HepG2 (cell line): ENCODE measurements around the gene GRID1. TPM values are rescaled to one million over a fixed set of nuclear protein-coding genes. Genes with fewer than 3 reads are reported as not detected.

Experiments
- ATAC-seq: fragments of 200-7000 bp; cut with Tn5 transposase; 3 replicates; pipeline ENCODE4 v1.9.1; 2020; ENCODE audit warnings: mild to moderate bottlenecking, moderate library complexity
- BruUV-seq: library from RNA; stranded (reverse); fragments of 400-500 nt; replicated peaks from 2 replicates; lab custom pipeline; 2021; lab: Mats Ljungman, UMichigan
- CTCF ChIA-PET: fragments of 300-600 bp; formaldehyde crosslinking; extraction: SDS; loops from one replicate; lab custom pipeline; 2021; ENCODE audit warnings: low total read pairs, inconsistent platforms, low intra/inter-chr PET ratio; lab: Yijun Ruan, JAX
- POLR2A ChIA-PET: fragments of 350-600 bp; sonication (Branson Sonifier 250); formaldehyde crosslinking; loops from one replicate; lab custom pipeline; 2020; ENCODE audit warnings: antibody characterized with exemption, inconsistent platforms; lab: Yijun Ruan, JAX
- DNase-seq: peaks from one replicate; pipeline ENCODE4 v3.0.0-alpha.2; 2015; ENCODE audit warnings: low spot score
- FAIRE-seq: peaks from 3 replicates; lab custom pipeline; 2011; peaks lifted over from hg19 to GRCh38; lab: Jason Lieb, UNC
- H2AFZ ChIP-seq: one replicate; pipeline ENCODE4 v1.6.1; 2011; ENCODE audit warnings: low read length, inconsistent platforms
- H3K27ac ChIP-seq: fragments of 300-600 bp; 3 replicates; pipeline ENCODE4 v1.8.0; 2011; ENCODE audit warnings: mixed run types, mild to moderate bottlenecking, mixed read lengths, low read length, inconsistent platforms; ENCODE audit not compliant: insufficient read depth; ENCODE audit errors: extremely low read length
- H3K27me3 ChIP-seq, 2 experiments: fragments of 200-600 bp in 1 of 2; 2 replicates in 1 of 2; 3 replicates in 1 of 2; pipeline versions ENCODE4 v1.6.0 to v1.8.0; 2011; ENCODE audit warnings: low read length in 2 of 2, mild to moderate bottlenecking in 2 of 2, moderate library complexity in 2 of 2, inconsistent platforms in 1 of 2; ENCODE audit not compliant: insufficient read depth in 2 of 2, control insufficient read depth in 1 of 2
- H3K36me3 ChIP-seq, 2 experiments: fragments of 200-600 bp in 1 of 2; replicated peaks in 1 of 2; 2 replicates in 1 of 2; 3 replicates in 1 of 2; pipeline versions ENCODE4 v1.5.1 to v1.8.0; 2011; ENCODE audit warnings: low read length in 2 of 2, inconsistent platforms in 1 of 2; ENCODE audit not compliant: insufficient read depth in 2 of 2, control insufficient read depth in 1 of 2
- H3K4me1 ChIP-seq: 2 replicates; pipeline ENCODE4 v1.5.1; 2012; ENCODE audit warnings: low read length, inconsistent platforms; ENCODE audit not compliant: insufficient read depth
- H3K4me2 ChIP-seq: 2 replicates; pipeline ENCODE4 v1.6.0; 2011; ENCODE audit warnings: low read depth, low read length, inconsistent platforms
- H3K4me3 ChIP-seq, 3 experiments: fragments of 200-600 bp in 1 of 3; sonication (generic), shearing (Covaris generic) in 1 of 3; replicated peaks in 1 of 3; 2 replicates each; pipeline ENCODE4 v1.5.1; 2011 to 2016; ENCODE audit warnings: low read length in 3 of 3, inconsistent platforms in 2 of 3, low read depth in 2 of 3, mild to moderate bottlenecking in 2 of 3, control low read depth in 1 of 3, mixed read lengths in 1 of 3; ENCODE audit not compliant: insufficient read depth in 1 of 3
- H3K79me2 ChIP-seq: one replicate; pipeline ENCODE4 v1.6.1; 2011; ENCODE audit warnings: low read length, inconsistent platforms; ENCODE audit not compliant: insufficient read depth
- H3K9ac ChIP-seq: 2 replicates; pipeline ENCODE4 v1.6.0; 2011; ENCODE audit warnings: mild to moderate bottlenecking, low read depth, low read length, inconsistent platforms; ENCODE audit not compliant: insufficient read depth
- H3K9me3 ChIP-seq: 2 replicates; pipeline ENCODE4 v1.5.1; 2012; ENCODE audit warnings: mild to moderate bottlenecking, low read length
- H4K20me1 ChIP-seq: 2 replicates; pipeline ENCODE4 v1.6.0; 2011; ENCODE audit warnings: inconsistent platforms, mild to moderate bottlenecking, low read length, moderate library complexity; ENCODE audit not compliant: insufficient read depth
- CAMTA2 ChIP-seq: sonication (generic); formaldehyde crosslinking; IDR thresholded peaks from 2 replicates; pipeline ENCODE4 v1.4.0; 2020; ENCODE audit warnings: mild to moderate bottlenecking, missing genetic modification reagents, borderline replicate concordance
- CEBPB ChIP-seq: IDR thresholded peaks from 2 replicates; pipeline ENCODE4 v1.6.1; 2011; ENCODE audit warnings: low read depth, low read length, improper control_type of control experiment, borderline replicate concordance
- CREB1 ChIP-seq, 2 experiments: fragments of 450-650 bp in 1 of 2; IDR thresholded peaks; 2 replicates each; pipeline ENCODE4 v1.6.1; 2016 to 2017; ENCODE audit warnings: control low read depth in 1 of 2, mild to moderate bottlenecking in 1 of 2, missing compliant biosample characterization in 1 of 2, missing genetic modification characterization in 1 of 2
- HNF4A ChIP-seq: sonication (generic); formaldehyde crosslinking; IDR thresholded peaks from 2 replicates; pipeline ENCODE4 v1.4.0; 2020; ENCODE audit warnings: missing genetic modification reagents
- HNF4G ChIP-seq, 2 experiments: sonication (generic) in 1 of 2; formaldehyde crosslinking in 1 of 2; IDR thresholded peaks; 2 replicates each; pipeline versions ENCODE4 v1.4.0 to v1.6.1; 2011 to 2020; ENCODE audit warnings: borderline replicate concordance in 2 of 2, low read depth in 2 of 2, mild to moderate bottlenecking in 2 of 2, low read length in 1 of 2, missing genetic modification reagents in 1 of 2, moderate library complexity in 1 of 2
- KDM6A ChIP-seq: IDR thresholded peaks from 2 replicates; pipeline ENCODE4 v1.6.1; 2016; ENCODE audit warnings: low read depth
- NCOA2 ChIP-seq: sonication (generic); formaldehyde crosslinking; IDR thresholded peaks from 2 replicates; pipeline ENCODE4 v1.8.0; 2022; ENCODE audit warnings: inconsistent platforms
- TEAD3 ChIP-seq: optimal IDR thresholded peaks from 2 replicates; pipeline ENCODE3; 2016; ENCODE audit warnings: borderline replicate concordance
- THYN1 ChIP-seq: sonication (generic); formaldehyde crosslinking; IDR thresholded peaks from 2 replicates; pipeline ENCODE4 v1.8.1; 2023; ENCODE audit warnings: low read depth, mild to moderate bottlenecking, moderate library complexity, missing genetic modification reagents, borderline replicate concordance
- ZNF260 ChIP-seq: sonication (generic); formaldehyde crosslinking; IDR thresholded peaks from 2 replicates; pipeline ENCODE4 v1.4.0; 2020; ENCODE audit warnings: missing genetic modification reagents, low read depth, mild to moderate bottlenecking, borderline replicate concordance
- ZNF570 ChIP-seq: sonication (generic); formaldehyde crosslinking; IDR thresholded peaks from 2 replicates; pipeline ENCODE4 v1.4.0; 2020; ENCODE audit warnings: mild to moderate bottlenecking, missing genetic modification reagents, borderline replicate concordance
- WGBS: methylation state at CpG from one replicate; pipeline ENCODE4 v1.1.6; 2017; ENCODE audit warnings: low lambda C conversion rate; 5-methylcytosine and 5-hydroxymethylcytosine counted together
- in situ Hi-C: cut with HindIII; loops from 2 replicates; pipeline ENCODE4 v1.10.0; 2017; ENCODE audit warnings: low pct_unique_long_range_greater_than_20kb; ENCODE audit not compliant: extremely low pct_ligation_motif_present
- intact Hi-C: fragments of 100-400 bp; cut with micrococcal nuclease; formaldehyde crosslinking; loops from one replicate; pipeline ENCODE4 v1.10.0; 2022; ENCODE audit not compliant: unreplicated experiment
- polyA plus RNA-seq, 8 experiments: library from polyadenylated mRNA; depleted of rRNA in 3 of 8; stranded (reverse) in 7 of 8; unstranded in 1 of 8; fragments of >200 nt; fragmentation: Illumina TruSeq in 4 of 8; extraction: Trizol in 4 of 8; gene quantifications; 2 replicates each; pipeline versions ENCODE4 v1.2.1 to v1.2.3, GENCODE V29; 2011 to 2016; ENCODE audit warnings: low read depth in 4 of 8, missing spikeins in 1 of 8, mixed read lengths in 1 of 8; ENCODE audit not compliant: insufficient read depth in 1 of 8
- total RNA-seq, 5 experiments: library from RNA; depleted of rRNA; stranded (reverse); fragments of >200 nt; fragmentation: Illumina TruSeq; extraction: Trizol; gene quantifications; 2 replicates each; pipeline ENCODE4 v1.2.3, GENCODE V29; 2016; ENCODE audit warnings: low read depth in 1 of 5
- TF ChIP-seq, protein P1 (sequence below): IDR thresholded peaks from 2 replicates; pipeline ENCODE4 v1.6.1; 2016; ENCODE audit warnings: missing biosample characterization, missing genetic modification reagents, low read depth
- TF ChIP-seq, protein P2 (sequence below): sonication (generic); formaldehyde crosslinking; IDR thresholded peaks from 2 replicates; pipeline ENCODE4 v1.5.0; 2020; ENCODE audit warnings: missing genetic modification reagents
- TF ChIP-seq, protein P3 (sequence below): sonication (generic); formaldehyde crosslinking; IDR thresholded peaks from 2 replicates; pipeline ENCODE4 v1.5.0; 2020; ENCODE audit warnings: missing genetic modification reagents

The GRID1 gene
- total and polyA plus RNA-seq, 2 of the 13 experiments (the other 11 are each of a cell fraction or from before 2014, with no cell fraction given), result 0.05 TPM; not detected in 1

DNA sequence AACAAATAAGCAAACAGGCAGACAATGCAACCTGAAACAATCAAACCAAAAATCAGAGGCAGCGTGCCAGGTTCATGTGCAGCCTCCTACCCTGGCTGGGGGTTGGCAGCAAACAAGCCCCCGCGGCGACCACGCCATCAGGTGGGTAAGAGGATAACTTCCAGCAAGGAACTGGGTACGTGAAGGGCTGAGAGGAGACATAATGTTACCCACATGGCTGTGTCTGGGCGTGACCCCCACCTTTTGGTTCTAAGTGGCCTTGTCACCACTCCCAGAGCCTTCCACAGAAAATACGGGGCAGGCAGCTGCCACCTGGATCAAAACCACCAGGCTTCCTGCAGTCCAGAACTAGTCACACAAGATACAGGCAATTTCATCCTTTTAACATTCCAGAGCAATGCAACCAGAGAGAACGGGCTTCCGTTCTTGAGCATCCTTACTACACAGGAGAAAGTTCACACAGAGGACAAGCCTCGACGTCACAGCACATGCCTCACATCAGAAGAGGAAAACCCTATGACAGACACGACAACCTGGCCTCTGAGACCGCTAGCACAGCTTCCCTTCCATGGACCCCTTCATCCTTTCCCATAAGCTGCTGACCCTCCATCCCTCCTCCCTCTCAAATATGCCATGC is 171.0 kb downstream of the GRID1 start:
- POLR2A ChIA-PET, result no interaction called here
- H3K36me3 ChIP-seq, result no peaks in the 10 kb centered on the region
- BruUV-seq, result no TSS peak
- no peak overlapping the region for H3K27ac ChIP-seq
- peaks cover 3 to 34% of the 10 kb centered on the region in 2 experiments; a peak in 3 of 5 replicates for H3K27me3 ChIP-seq
- H4K20me1 ChIP-seq, result no peaks in the 10 kb centered on the region
- TF ChIP-seq THYN1 (CRISPR knock-in tag), result no peak
- 0 out of 2 replicates have a peak, but pooled peaks have one; percentile 14 for TF ChIP-seq CREB1 (IDR thresholded peaks at IDR 0.05)
- no peak for TF ChIP-seq CREB1 (CRISPR knock-in tag; IDR thresholded peaks at IDR 0.05)
- H3K79me2 ChIP-seq, result no peaks in the 10 kb centered on the region
- FAIRE-seq, result no peak
- in situ Hi-C loops (no loop called here), intact Hi-C loops (no loop called here)
- no peak overlapping the region for H3K9ac ChIP-seq
- CTCF ChIA-PET, result no interaction called here
- H3K4me3 ChIP-seq, result no peak overlapping the region
- no peaks in the 10 kb centered on the region for H3K9me3 ChIP-seq
- H3K4me1 ChIP-seq, result no peaks in the 10 kb centered on the region
- no peak for ATAC-seq
- H2AFZ ChIP-seq, result no peak overlapping the region
- H3K4me2 ChIP-seq, result no peak overlapping the region
- WGBS, result 4% methylated on average over 14 of the region's 14 CpGs
- no peak for DNase-seq

- no peak for ATAC-seq
- H3K4me1 ChIP-seq, result no peaks in the 10 kb centered on the region
- H4K20me1 ChIP-seq, result no peaks in the 10 kb centered on the region
- TF ChIP-seq, protein P1, sequence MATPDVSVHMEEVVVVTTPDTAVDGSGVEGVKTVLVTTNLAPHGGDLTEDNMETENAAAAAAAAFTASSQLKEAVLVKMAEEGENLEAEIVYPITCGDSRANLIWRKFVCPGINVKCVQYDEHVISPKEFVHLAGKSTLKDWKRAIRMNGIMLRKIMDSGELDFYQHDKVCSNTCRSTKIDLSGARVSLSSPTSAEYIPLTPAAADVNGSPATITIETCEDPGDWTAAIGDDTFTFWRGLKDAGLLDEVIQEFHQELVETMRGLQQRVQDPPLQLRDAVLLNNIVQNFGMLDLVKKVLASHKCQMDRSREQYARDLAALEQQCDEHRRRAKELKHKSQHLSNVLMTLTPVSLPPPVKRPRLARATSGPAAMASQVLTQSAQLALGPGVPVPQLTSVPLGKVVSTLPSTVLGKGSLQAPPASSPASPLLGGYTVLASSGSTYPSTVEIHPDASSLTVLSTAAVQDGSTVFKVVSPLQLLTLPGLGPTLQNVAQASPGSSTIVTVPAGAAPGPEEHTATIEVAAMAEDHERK (CRISPR knock-in tag), result no peak
- TF ChIP-seq KDM6A (no peak), ZNF570 (no peak), NCOA2 (no peak), ZNF260 (CRISPR knock-in tag) (no peak), HNF4G (IDR thresholded peaks at IDR 0.05; ENCODE audit: borderline replicate concordance, low read depth, low read length) (no peak), HNF4G (CRISPR knock-in tag; IDR thresholded peaks at IDR 0.05; ENCODE audit: borderline replicate concordance, low read depth) (no peak), CAMTA2 (CRISPR knock-in tag) (no peak), TEAD3 (CRISPR knock-in tag) (no peak), HNF4A (no peak), CEBPB (no peak)
- TF ChIP-seq, protein P2, sequence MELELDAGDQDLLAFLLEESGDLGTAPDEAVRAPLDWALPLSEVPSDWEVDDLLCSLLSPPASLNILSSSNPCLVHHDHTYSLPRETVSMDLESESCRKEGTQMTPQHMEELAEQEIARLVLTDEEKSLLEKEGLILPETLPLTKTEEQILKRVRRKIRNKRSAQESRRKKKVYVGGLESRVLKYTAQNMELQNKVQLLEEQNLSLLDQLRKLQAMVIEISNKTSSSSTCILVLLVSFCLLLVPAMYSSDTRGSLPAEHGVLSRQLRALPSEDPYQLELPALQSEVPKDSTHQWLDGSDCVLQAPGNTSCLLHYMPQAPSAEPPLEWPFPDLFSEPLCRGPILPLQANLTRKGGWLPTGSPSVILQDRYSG, result no peak
- TF ChIP-seq, protein P3, sequence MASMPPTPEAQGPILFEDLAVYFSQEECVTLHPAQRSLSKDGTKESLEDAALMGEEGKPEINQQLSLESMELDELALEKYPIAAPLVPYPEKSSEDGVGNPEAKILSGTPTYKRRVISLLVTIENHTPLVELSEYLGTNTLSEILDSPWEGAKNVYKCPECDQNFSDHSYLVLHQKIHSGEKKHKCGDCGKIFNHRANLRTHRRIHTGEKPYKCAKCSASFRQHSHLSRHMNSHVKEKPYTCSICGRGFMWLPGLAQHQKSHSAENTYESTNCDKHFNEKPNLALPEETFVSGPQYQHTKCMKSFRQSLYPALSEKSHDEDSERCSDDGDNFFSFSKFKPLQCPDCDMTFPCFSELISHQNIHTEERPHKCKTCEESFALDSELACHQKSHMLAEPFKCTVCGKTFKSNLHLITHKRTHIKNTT (CRISPR knock-in tag), result no peak
- TF ChIP-seq, all 625 proteins: peak for 0
- Histone ChIP-seq H2AFZ (no peak overlapping the region), H3K36me3 (no peaks in the 10 kb centered on the region), H3K79me2 (no peaks in the 10 kb centered on the region), H3K9ac (no peak overlapping the region), H3K9me3 (no peaks in the 10 kb centered on the region), H3K27me3 (peaks cover 3 to 30% of the 10 kb centered on the region in 2 experiments; a peak in 3 of 5 replicates), H3K4me2 (no peak overlapping the region), H3K4me3 (no peak overlapping the region), H3K27ac (no peak overlapping the region)
- intact Hi-C loops (no loop called here), in situ Hi-C loops (no loop called here)
- no TSS peak for BruUV-seq
- FAIRE-seq, result no peak
- POLR2A ChIA-PET, result no interaction called here
- WGBS, result 10% methylated on average over 5 of the region's 5 CpGs
- DNase-seq, result no peak
- CTCF ChIA-PET, result no interaction called here
Observed at GRCh38 chr10:86194684-86195083, 171.9 kb downstream of the GRID1 start.
